WTC11 (cell line): ENCODE results near the gene EEIG2. TPM values are rescaled to one million over a fixed set of nuclear protein-coding genes. Genes with fewer than 3 reads are reported as not detected.
"Not testable (repeated sequence)": the region's sequence is repeated elsewhere in the genome, so short reads cannot be mapped to it uniquely, and the experiment has no call there.

ENCODE experiments used
- ATAC-seq: fragments of 200-7000 bp; cut with Tn5 transposase; 2 replicates; pipeline ENCODE4 v1.10.0; 2021; ENCODE audit warnings: mild to moderate bottlenecking, moderate library complexity
- CTCF ChIA-PET: fragments of 300-600 bp; sonication (Branson Sonifier 250); formaldehyde crosslinking; loops from one replicate; lab custom pipeline; 2021; ENCODE audit warnings: antibody characterized with exemption; lab: Charles Lee
- POLR2A ChIA-PET: fragments of 350-600 bp; sonication (Branson Sonifier 250); formaldehyde crosslinking; loops from one replicate; lab custom pipeline; 2021; ENCODE audit warnings: antibody characterized with exemption; lab: Charles Lee
- DNase-seq: peaks from one replicate; pipeline ENCODE4 v3.0.0; 2021; ENCODE audit warnings: low spot score
- H3K27ac Mint-ChIP-seq: 2 replicates; pipeline ENCODE4 v1.8.0; 2021; ENCODE audit warnings: mixed read lengths
- H3K27me3 Mint-ChIP-seq: 2 replicates; pipeline ENCODE4 v1.8.0; 2021; ENCODE audit warnings: low read depth, mild to moderate bottlenecking, moderate library complexity, mixed read lengths
- H3K36me3 Mint-ChIP-seq: 2 replicates; pipeline ENCODE4 v1.8.0; 2021; ENCODE audit warnings: mixed read lengths
- H3K4me1 Mint-ChIP-seq: 2 replicates; pipeline ENCODE4 v1.8.0; 2022; ENCODE audit warnings: mixed read lengths
- H3K4me3 Mint-ChIP-seq: 2 replicates; pipeline ENCODE4 v1.8.0; 2021; ENCODE audit warnings: mild to moderate bottlenecking, moderate library complexity, mixed read lengths
- H3K9me3 Mint-ChIP-seq: 2 replicates; pipeline ENCODE4 v1.8.0; 2021; ENCODE audit warnings: mixed read lengths
- ATF3 ChIP-seq: sonication (generic); formaldehyde crosslinking; conservative IDR thresholded peaks from 2 replicates; pipeline ENCODE4 v1.8.1; 2022; ENCODE audit warnings: mild to moderate bottlenecking, missing genetic modification reagents
- EMX1 ChIP-seq: fragments of 250-450 bp; sonication (Bioruptor Pico); IDR thresholded peaks from 2 replicates; pipeline ENCODE4 v1.8.0; 2021; ENCODE audit warnings: mild to moderate bottlenecking
- RELA ChIP-seq: sonication (generic); formaldehyde crosslinking; IDR thresholded peaks from 2 replicates; pipeline ENCODE4 v1.8.1; 2022; ENCODE audit warnings: missing genetic modification reagents, mild to moderate bottlenecking, borderline replicate concordance
- TEAD4 ChIP-seq: sonication (generic); formaldehyde crosslinking; IDR thresholded peaks from 2 replicates; pipeline ENCODE4 v1.8.0; 2022; ENCODE audit warnings: mild to moderate bottlenecking, missing genetic modification reagents
- ZBTB21 ChIP-seq: sonication (generic); formaldehyde crosslinking; IDR thresholded peaks from 2 replicates; pipeline ENCODE4 v1.8.1; 2023; ENCODE audit warnings: mild to moderate bottlenecking, missing genetic modification reagents, borderline replicate concordance
- ZNF423 ChIP-seq: fragments of 250-450 bp; sonication (Bioruptor Pico); IDR thresholded peaks from 2 replicates; pipeline ENCODE4 v2.1.2; 2022; ENCODE audit warnings: mild to moderate bottlenecking, moderate library complexity
- ZNF512 ChIP-seq: sonication (generic); formaldehyde crosslinking; IDR thresholded peaks from 2 replicates; pipeline ENCODE4 v1.8.1; 2022; ENCODE audit warnings: missing genetic modification reagents, borderline replicate concordance
- ZNF671 ChIP-seq: fragments of 250-450 bp; sonication (Bioruptor Pico); IDR thresholded peaks from 2 replicates; pipeline ENCODE4 v1.8.0; 2021; ENCODE audit warnings: mild to moderate bottlenecking
- total RNA-seq: library from RNA; stranded (reverse); gene quantifications from 3 replicates; pipeline ENCODE4 v1.2.3, GENCODE V29; 2021
- TF ChIP-seq, protein P1 (sequence below): fragments of 200-600 bp; IDR thresholded peaks from 2 replicates; pipeline ENCODE4 v1.8.0; 2022; ENCODE audit warnings: antibody characterized with exemption
- TF ChIP-seq, protein P2 (sequence below): sonication (generic); formaldehyde crosslinking; IDR thresholded peaks from 2 replicates; pipeline ENCODE4 v1.8.0; 2022; ENCODE audit warnings: mild to moderate bottlenecking, missing genetic modification reagents
- TF ChIP-seq, protein P3 (sequence below): sonication (generic); formaldehyde crosslinking; IDR thresholded peaks from 2 replicates; pipeline ENCODE4 v1.8.0; 2022; ENCODE audit warnings: missing genetic modification reagents

Gene EEIG2
- total RNA-seq, 1 experiment from 2014 or later, result 65.7 TPM

GRCh38 chr1:108540977-108541376 is 18.9 kb upstream of the EEIG2 start (continued):
- TF ChIP-seq ATF3 (CRISPR knock-in tag) (no peak), EMX1 (CRISPR knock-in tag) (no peak), RELA (CRISPR knock-in tag) (no peak), TEAD4 (no peak), ZBTB21 (CRISPR knock-in tag) (no peak), ZNF671 (no peak), ZNF512 (no peak)
- TF ChIP-seq, protein P1, sequence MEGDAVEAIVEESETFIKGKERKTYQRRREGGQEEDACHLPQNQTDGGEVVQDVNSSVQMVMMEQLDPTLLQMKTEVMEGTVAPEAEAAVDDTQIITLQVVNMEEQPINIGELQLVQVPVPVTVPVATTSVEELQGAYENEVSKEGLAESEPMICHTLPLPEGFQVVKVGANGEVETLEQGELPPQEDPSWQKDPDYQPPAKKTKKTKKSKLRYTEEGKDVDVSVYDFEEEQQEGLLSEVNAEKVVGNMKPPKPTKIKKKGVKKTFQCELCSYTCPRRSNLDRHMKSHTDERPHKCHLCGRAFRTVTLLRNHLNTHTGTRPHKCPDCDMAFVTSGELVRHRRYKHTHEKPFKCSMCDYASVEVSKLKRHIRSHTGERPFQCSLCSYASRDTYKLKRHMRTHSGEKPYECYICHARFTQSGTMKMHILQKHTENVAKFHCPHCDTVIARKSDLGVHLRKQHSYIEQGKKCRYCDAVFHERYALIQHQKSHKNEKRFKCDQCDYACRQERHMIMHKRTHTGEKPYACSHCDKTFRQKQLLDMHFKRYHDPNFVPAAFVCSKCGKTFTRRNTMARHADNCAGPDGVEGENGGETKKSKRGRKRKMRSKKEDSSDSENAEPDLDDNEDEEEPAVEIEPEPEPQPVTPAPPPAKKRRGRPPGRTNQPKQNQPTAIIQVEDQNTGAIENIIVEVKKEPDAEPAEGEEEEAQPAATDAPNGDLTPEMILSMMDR, result no peak
- TF ChIP-seq, protein P2, sequence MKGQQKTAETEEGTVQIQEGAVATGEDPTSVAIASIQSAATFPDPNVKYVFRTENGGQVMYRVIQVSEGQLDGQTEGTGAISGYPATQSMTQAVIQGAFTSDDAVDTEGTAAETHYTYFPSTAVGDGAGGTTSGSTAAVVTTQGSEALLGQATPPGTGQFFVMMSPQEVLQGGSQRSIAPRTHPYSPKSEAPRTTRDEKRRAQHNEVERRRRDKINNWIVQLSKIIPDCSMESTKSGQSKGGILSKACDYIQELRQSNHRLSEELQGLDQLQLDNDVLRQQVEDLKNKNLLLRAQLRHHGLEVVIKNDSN (CRISPR knock-in tag), result no peak
- TF ChIP-seq, protein P3, sequence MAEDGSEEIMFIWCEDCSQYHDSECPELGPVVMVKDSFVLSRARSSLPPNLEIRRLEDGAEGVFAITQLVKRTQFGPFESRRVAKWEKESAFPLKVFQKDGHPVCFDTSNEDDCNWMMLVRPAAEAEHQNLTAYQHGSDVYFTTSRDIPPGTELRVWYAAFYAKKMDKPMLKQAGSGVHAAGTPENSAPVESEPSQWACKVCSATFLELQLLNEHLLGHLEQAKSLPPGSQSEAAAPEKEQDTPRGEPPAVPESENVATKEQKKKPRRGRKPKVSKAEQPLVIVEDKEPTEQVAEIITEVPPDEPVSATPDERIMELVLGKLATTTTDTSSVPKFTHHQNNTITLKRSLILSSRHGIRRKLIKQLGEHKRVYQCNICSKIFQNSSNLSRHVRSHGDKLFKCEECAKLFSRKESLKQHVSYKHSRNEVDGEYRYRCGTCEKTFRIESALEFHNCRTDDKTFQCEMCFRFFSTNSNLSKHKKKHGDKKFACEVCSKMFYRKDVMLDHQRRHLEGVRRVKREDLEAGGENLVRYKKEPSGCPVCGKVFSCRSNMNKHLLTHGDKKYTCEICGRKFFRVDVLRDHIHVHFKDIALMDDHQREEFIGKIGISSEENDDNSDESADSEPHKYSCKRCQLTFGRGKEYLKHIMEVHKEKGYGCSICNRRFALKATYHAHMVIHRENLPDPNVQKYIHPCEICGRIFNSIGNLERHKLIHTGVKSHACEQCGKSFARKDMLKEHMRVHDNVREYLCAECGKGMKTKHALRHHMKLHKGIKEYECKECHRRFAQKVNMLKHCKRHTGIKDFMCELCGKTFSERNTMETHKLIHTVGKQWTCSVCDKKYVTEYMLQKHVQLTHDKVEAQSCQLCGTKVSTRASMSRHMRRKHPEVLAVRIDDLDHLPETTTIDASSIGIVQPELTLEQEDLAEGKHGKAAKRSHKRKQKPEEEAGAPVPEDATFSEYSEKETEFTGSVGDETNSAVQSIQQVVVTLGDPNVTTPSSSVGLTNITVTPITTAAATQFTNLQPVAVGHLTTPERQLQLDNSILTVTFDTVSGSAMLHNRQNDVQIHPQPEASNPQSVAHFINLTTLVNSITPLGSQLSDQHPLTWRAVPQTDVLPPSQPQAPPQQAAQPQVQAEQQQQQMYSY (CRISPR knock-in tag), result no peak

DNA sequence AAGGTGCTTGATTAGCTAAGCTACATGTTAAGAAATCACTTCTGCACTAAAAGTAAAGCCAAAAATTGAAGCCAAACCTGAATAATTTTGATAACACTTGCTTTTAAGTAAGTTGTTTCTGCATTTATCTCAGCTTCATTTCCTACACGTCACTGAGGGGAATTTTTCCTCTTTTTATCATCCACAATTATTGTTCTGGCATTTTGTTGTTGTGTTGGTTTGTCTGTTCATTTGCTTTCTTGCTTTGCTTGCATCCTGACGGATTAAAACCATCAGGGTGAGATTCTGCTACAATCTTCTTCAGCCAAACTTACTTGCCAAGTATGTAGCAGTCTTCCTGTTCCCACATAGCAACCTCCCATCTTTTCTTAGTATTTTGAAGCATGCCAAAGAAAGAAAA is 18.0 kb upstream of the EEIG2 start:
- Mint-ChIP-seq H3K9me3 (peaks cover 41% of the 10 kb centered on the region), H3K27me3 (no peaks in the 10 kb centered on the region; the same call in none of the 2 replicates), H3K4me3 (no peak overlapping the region), H3K4me1 (peaks cover 71% of the 10 kb centered on the region), H3K27ac (peak overlapping the region; percentile 85), H3K36me3 (peaks cover 42% of the 10 kb centered on the region)
- TF ChIP-seq ZNF423 (CRISPR knock-in tag), result no peak
- DNase-seq (no peak), ATAC-seq (no peak)
- ChIA-PET POLR2A (no interaction called here), CTCF (interaction anchor here (3.5 kb wide), 1 partner anchor 18 kb away, joined by 16 read pairs; the partner anchor contains the start of gene EEIG2)

GRCh38 chr1:108547493-108547892 is 12.4 kb upstream of the EEIG2 start:
- POLR2A ChIA-PET, H3K4me3 Mint-ChIP-seq, H3K27ac Mint-ChIP-seq, ATAC-seq, DNase-seq, H3K27me3 Mint-ChIP-seq, CTCF ChIA-PET: not testable (repeated sequence)
- Mint-ChIP-seq H3K36me3 (peaks cover 16% of the 10 kb centered on the region), H3K4me1 (peaks cover 37% of the 10 kb centered on the region), H3K9me3 (peaks cover 10% of the 10 kb centered on the region)
